NCI-H82 treated with DMSO at 0.1 percent for 48 hours (cell line): ENCODE data around the gene MACF1.

Experiments used
- DNase-seq: peaks from one replicate; lab custom pipeline; 2025; ENCODE audit not compliant: unreplicated experiment; lab: John Stamatoyannopoulos, UW

Gene MACF1

DNA sequence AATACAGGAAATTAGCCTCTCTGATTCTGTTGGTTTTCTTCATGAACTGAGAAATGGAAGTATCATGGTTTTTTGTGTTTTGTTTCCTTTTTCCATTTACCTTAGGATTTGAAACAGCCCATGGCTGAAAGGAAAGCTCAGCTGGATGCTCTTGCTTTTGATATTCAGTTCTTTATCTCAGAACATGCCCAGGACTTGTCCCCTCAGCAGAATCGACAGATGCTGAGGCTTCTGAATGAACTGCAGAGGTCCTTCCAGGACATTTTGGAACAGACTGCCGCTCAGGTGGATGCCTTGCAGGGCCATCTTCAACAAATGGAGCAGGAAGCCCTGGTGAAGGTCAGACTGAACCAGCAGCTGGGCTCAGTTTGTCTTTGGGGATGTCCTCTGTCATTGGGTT lies 142.4 kb downstream of the MACF1 start:
- DNase-seq = no peak

DNA sequence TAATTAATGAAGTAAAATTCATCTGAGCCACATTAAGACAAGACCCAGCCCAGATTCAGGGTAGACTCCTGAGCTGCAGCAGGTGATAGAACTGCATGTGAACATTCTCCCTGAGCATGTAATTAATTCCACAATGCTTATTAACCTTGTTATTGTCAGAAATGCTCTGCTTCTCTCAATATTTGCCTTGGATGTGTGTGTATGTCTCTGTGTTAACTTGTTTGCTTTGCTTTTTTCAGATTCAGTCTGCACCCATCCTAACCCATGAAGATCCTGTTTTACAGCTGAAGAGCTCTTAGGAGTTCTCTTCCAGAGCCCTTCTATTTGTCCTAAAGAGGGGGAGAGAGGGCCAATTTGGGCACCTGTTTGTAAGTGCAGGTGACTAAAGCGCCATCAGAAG lies 143.8 kb downstream of the MACF1 start:
- DNase-seq = no peak

DNA sequence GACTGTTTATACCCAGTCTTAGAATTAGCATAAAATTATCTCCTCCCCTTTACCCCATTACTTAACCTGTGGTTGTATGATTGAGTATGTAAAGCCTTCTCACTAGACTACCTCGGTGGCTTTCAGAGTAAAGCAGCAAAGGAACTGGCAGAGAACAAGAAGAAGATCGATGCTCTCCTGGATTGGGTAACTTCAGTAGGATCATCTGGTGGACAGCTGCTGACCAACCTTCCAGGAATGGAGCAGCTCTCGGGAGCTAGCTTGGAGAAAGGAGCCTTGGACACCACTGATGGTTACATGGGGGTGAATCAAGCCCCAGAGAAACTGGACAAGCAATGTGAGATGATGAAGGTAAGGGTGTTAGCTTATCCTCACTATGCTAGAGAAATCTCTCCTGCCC lies 148.4 kb downstream of the MACF1 start:
- no peak for DNase-seq

DNA sequence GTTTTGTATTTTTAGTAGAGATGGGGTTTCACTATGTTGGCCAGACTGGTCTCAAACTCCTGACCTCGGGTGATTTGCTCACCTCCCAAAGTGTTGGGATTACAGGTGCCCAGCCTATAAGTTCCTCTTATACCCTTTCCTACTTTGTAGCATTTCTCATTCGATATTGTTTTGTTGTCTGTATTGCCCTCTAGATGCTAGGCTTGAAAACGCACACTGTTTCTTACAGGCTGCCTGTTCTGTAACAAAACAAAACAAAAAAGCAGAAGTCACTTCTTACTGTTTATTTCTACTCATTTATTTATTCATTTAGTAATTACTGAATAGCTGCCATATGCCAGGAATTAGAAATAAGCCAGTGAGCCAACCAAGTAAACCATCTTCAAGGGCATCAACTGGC lies 150.1 kb downstream of the MACF1 start:
- DNase-seq = no peak

DNA sequence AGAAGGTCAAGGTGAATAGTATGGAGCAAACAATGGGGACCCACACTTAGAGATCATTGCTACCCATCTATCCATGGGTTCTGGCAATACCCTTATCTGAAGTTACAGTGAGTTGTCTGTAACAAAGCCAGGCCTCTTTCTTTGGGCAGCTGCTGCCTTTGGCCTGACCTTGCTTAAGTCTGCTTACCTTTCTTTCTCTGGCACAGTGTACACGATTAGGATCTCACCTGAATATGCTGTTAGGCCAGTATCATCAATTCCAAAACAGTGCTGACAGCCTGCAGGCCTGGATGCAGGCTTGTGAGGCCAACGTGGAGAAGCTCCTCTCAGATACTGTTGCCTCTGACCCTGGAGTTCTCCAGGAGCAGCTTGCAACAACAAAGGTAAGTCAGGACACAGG lies 154.0 kb downstream of the MACF1 start:
- no peak for DNase-seq

DNA sequence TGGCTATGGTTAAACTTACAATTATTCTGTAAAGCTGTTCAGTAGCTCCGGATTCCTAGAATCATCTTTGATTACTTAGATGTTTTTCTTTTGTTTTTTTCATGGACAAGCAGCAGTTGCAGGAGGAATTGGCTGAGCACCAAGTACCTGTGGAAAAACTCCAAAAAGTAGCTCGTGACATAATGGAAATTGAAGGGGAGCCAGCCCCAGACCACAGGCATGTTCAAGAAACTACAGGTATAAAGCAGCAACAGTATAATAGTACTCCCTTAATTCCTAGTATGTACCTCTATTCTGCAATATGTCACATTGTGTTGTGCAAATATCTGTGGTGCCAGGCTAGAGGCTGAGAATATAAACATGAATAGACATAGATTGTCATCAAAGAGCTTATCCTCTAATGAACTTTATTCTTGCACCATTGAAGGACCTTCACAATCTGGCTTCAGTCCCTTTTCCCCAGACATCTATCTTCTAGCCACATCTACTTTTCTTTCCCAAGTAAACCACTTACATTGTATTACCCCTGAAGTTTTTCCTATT lies 154.6 kb downstream of the MACF1 start:
- DNase-seq = no peak

DNA sequence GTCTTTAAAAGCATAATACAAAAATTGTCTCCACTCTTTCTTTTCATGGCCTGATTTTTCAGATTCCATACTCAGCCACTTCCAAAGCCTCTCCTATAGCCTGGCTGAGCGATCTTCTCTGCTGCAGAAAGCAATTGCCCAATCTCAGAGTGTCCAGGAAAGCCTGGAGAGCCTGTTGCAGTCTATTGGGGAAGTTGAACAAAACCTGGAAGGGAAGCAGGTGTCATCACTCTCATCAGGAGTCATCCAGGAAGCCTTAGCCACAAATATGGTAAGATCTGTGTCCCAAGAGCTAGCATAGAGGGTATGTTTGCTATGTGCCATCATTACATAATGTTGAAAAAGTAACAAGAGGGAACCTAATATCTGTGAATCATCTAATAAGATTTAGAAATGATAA lies 156.2 kb downstream of the MACF1 start:
- no peak for DNase-seq

DNA sequence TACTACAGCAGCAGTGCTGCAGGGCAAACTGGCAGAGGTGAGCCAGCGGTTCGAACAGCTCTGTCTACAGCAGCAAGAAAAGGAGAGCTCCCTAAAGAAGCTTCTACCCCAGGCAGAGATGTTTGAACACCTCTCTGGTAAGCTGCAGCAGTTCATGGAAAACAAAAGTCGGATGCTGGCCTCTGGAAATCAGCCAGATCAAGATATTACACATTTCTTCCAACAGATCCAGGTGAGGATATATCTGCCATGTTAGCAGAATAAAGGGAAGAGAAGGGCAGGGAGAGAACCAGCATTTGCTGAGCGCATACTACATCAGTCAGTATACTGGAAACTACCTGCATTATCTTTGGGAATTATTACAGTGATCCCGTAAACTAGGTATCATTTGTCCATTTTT lies 157.0 kb downstream of the MACF1 start:
- DNase-seq = no peak

DNA sequence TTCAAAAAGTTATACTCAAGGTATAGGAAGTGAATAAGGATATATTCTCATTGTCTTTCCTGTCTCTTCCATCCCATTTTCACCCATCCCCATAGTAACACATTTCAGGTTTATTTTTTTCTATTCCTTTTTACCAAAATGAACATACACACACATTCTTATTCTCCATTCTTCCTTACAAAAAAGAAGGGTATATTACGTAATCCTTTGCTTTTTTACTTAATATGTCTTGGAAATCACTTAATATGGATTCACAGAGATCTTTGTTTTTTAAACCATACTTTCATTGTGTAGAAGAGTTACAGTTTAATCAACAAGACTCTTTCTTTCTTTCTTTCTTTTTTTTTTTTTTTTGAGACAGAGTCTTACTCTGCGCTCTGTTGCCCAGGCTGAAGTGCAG lies 158.8 kb downstream of the MACF1 start:
- DNase-seq = no peak

DNA sequence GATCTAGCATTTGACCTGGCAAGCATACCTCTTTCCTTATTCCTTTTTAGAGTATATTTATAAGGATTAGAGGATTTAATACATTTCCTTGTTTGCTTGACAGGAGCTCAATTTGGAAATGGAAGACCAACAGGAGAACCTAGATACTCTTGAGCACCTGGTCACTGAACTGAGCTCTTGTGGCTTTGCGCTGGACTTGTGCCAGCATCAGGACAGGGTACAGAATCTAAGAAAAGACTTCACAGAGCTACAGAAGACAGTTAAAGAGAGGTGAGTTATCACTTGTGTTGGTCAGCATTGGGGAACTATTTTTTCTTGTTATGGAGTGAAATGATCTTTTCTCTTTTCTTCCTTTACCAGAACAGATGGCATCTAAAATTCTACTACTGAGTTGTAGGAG lies 163.6 kb downstream of the MACF1 start:
- DNase-seq = no peak

DNA sequence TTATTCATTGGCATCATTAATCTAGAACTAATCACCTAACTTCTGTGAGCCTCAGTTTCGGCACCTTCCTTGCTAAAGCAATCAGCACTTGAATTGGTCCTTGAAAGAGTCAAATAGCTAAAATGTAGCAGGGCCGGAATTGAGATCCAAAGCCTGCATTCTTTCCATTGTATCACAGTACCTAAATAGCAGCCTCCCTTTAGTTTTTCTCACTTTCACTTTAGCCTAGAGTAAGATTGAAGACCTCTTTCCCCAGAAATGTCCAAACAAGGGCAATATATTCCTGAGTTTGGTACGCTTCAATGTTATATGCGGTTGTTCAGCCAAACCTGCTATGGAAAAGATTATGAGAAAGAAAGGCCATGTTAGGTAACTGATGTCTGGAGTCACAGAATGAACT lies 165.1 kb downstream of the MACF1 start:
- DNase-seq = no peak

DNA sequence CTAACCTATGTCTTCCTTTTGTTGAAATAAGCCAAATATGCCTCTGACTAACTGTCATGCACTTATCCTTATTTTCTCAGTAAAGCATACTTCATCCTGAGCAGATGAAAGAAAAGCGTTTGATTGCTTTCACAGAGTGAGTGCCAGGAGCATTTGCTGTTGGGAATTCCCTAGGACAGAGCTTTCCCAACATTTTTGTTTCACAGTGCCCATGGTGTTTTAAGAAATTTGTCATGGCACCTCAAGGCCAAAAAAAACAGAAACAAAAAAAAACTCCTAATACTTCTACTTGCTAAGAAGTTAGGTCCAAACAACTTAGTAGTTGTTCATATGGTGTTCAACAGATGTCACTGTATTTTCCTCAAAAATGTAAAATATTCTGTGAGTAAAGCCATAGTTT lies 166.1 kb downstream of the MACF1 start:
- DNase-seq = no peak

DNA sequence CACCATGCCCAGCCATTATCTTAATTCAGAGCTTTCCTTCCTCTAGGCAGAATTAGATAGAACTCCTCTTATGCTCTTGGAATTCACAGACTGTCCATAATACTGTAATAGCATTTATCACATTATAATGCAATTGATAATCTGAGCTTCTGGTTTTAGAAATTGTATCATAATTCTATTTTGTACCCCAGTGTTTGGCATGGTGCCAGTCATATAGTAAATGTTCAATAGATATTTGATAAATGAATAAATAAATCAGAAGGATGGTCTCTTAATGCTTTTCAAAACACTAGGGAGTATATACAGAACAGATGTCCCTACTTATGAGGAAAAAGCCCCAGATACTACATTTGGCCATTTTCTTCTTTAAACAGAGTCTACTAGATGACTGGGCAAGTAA lies 167.6 kb downstream of the MACF1 start:
- no peak for DNase-seq

DNA sequence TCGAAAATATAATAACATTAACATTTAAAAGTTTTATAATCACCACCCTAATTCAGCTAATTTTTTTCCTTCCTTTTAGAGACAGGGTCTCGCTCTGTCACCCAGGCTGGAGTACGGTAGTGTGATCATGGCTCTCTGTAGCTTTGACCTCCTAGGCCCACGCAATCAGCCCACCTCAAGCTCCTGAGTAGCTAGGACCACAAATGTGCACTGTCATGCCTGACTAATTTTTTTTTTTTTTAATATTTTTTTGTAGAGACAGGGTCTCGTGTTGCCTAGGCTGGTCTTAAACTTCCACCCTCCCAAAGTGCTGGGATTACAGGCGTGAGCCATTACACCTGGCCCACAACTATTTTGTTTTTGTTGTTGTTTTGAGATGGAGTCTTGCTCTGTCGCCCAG lies 172.2 kb downstream of the MACF1 start:
- DNase-seq = no peak

DNA sequence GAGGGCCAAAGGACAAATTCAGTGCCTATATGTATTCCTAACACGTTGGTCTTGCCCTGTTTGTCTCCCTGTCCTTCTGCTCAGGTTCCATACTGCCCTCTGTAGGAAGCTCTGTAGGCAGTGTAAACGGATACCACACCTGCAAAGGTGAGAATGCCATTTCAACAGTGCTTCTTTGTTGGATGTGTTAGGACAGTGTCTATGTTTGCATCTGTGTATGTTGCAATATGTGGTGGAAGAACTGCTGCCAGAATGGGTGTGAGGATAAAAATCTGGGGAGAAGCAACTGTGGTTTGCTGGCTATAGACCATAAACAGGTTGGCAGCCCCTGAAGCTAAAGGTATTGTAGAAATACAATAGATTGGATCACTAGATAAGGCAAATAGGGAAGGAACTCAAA lies 173.9 kb downstream of the MACF1 start:
- no peak for DNase-seq

DNA sequence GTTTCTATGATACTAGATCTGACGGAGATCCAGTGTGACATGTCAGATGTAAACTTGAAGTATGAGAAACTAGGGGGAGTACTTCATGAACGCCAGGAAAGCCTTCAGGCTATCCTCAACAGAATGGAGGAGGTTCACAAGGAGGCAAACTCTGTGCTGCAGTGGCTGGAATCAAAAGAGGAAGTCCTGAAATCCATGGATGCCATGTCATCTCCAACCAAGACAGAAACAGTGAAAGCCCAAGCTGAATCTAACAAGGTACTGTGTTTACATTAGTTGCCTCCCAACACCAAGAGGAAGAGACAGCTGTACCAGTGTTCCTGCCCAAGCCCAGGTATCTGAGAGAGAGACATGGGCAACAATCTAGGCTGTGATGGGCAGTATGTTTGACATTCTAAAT lies 174.7 kb downstream of the MACF1 start:
- DNase-seq = no peak

DNA sequence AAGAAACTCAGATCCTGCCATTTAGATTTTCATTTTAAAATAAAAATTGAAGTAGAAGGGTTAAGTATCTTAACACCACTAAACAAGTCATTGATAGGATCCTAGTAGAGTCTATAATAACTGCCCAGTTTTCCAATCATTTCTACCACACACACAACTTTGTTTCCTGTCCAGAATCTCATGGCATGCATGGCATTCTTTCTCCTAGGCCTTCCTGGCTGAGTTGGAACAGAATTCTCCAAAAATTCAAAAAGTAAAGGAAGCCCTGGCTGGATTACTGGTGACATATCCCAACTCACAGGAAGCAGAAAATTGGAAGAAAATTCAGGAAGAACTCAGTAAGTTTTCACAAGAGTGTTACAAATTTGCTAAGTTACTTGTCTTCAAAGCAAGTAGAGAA lies 175.5 kb downstream of the MACF1 start:
- no peak for DNase-seq

DNA sequence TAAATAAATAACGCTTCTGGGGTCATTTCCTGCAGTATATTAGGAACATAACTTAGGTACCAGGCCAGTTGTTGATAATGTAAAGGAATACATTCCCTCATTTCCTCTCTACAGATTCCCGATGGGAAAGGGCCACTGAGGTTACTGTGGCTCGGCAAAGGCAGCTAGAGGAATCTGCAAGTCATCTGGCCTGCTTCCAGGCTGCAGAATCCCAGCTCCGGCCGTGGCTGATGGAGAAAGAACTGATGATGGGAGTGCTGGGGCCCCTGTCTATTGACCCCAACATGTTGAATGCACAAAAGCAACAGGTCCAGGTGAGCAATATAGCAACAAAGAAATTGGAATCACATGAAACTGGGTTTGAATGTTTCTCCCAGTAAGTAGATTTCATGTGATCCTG lies 177.3 kb downstream of the MACF1 start:
- DNase-seq = no peak

DNA sequence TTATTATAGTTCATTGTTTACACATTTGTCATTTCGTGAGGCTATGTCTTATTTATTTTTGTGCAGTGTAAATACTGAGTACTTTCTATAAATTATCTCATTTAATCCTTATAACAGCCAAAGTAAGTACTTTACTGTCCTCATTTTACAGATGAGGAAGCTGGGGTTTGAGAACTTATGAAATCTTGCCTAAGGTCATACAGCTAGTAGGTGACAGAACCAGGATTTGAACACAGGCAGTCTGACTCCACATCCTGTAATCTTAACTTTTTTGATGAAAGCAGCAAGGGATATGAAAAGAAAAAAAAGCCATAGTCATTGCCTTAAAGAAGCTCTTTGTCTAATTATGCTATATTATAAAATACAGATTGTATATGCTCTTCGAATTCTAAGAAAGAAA lies 179.8 kb downstream of the MACF1 start:
- no peak for DNase-seq

DNA sequence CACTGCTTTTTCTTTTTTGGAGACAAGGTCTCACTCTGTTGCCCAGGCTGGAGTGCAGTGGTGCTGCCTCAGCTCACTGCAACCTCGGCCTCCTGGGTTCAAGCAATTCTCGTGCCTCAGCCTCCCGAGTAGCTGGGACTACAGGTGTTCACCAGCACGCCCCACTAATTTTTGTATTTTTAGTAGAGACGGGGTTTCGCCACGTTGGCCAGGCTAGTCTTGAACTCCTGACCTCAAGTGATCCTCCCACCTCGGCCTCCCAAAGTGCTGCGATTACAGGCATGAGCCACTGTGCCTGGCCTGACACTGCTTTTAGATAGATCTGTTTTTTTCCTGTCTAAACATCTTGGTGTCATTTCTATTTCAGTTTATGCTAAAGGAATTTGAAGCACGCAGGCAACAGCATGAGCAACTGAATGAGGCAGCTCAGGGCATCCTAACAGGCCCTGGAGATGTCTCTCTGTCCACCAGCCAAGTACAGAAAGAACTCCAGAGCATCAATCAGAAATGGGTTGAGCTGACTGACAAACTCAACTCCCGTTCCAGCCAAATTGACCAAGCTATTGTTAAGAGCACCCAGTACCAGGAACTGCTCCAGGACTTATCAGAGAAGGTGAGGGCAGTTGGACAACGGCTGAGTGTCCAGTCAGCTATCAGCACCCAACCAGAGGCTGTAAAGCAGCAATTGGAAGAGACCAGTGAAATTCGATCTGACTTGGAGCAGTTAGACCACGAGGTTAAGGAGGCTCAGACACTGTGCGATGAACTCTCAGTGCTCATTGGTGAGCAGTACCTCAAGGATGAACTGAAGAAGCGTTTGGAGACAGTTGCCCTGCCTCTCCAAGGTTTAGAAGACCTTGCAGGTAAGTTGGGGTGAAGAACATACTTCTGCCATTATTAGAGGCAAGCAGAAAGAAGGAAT lies 180.8 kb downstream of the MACF1 start:
- DNase-seq = no peak

DNA sequence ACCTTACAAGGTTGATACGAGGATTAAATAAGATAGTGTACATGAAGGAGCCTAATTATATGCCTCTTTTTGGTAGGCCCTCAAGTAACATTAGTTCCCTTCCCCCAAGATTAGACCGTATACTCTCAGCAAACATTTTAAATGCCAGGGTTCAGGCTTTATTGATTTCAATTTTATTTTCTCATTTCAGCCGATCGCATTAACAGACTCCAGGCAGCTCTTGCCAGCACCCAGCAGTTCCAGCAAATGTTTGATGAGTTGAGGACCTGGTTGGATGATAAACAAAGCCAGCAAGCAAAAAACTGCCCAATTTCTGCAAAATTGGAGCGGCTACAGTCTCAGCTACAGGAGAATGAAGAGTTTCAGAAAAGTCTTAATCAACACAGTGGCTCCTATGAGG lies 182.5 kb downstream of the MACF1 start:
- DNase-seq = no peak

DNA sequence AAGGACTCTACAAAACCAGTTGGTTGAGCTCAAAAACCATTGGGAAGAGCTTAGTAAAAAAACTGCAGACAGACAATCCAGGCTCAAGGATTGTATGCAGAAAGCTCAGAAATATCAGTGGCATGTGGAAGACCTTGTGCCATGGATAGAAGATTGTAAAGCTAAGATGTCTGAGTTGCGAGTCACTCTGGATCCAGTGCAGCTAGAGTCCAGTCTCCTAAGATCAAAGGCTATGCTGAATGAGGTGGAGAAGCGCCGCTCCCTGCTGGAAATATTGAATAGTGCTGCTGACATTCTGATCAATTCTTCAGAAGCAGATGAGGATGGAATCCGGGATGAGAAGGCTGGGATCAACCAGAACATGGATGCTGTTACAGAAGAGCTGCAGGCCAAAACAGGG lies 183.0 kb downstream of the MACF1 start:
- DNase-seq = no peak
